Heart right ventricle (tissue), 16 donors: Measurements from ENCODE around the gene C9orf57. TPM values are rescaled to one million over a fixed set of nuclear protein-coding genes. Genes with fewer than 3 reads are reported as not detected.
"Not testable (repeated sequence)": the region's sequence is repeated elsewhere in the genome, so short reads cannot be mapped to it uniquely, and the experiment has no call there.

Experiments
- ATAC-seq, 8 donors: fragments of 200-7000 bp; cut with Tn5 transposase; one replicate each; pipeline ENCODE4 v1.9.1; 2020; ENCODE audit warnings: mild to moderate bottlenecking in 8 of 8, moderate library complexity in 8 of 8, moderate number of reproducible peaks in 1 of 8
- DNase-seq, 2 donors: peaks; one replicate each; pipeline ENCODE4 v3.0.0-alpha.2; 2020
- H3K27ac ChIP-seq, 10 donors: fragments of 200-600 bp; sonication (generic) in 2 of 10; one replicate each; pipeline versions ENCODE4 v1.5.0 to v1.8.0; 2020 to 2022; ENCODE audit warnings: mild to moderate bottlenecking in 3 of 10
- H3K27me3 ChIP-seq, 7 donors: fragments of 200-600 bp; one replicate each; pipeline ENCODE4 v1.8.0; 2021 to 2022; ENCODE audit warnings: mild to moderate bottlenecking in 2 of 7
- H3K36me3 ChIP-seq, 9 donors: fragments of 200-600 bp; sonication (generic) in 1 of 9; one replicate each; pipeline versions ENCODE4 v1.5.0 to v1.8.0; 2020 to 2022; ENCODE audit warnings: mild to moderate bottlenecking in 2 of 9
- H3K4me1 ChIP-seq, 9 donors: fragments of 200-600 bp; sonication (generic) in 1 of 9; one replicate each; pipeline versions ENCODE4 v1.5.0 to v1.8.0; 2020 to 2022; ENCODE audit warnings: mild to moderate bottlenecking in 4 of 9
- H3K4me3 ChIP-seq, 10 donors: fragments of 200-600 bp; sonication (generic) in 2 of 10; one replicate each; pipeline versions ENCODE4 v1.5.0 to v1.8.0; 2020 to 2022; ENCODE audit warnings: mild to moderate bottlenecking in 7 of 10, moderate library complexity in 2 of 10
- H3K9me3 ChIP-seq, 11 donors: fragments of 200-600 bp in 10 of 11; sonication (generic) in 2 of 11; one replicate each; pipeline versions ENCODE4 v1.5.0 to v1.8.0; 2013 to 2022; ENCODE audit warnings: mild to moderate bottlenecking in 2 of 11, control low read depth in 1 of 11, moderate library complexity in 1 of 11
- CTCF ChIP-seq, 9 donors: fragments of 200-600 bp; sonication (generic) in 2 of 9; IDR thresholded peaks; one replicate each; pipeline versions ENCODE4 v1.5.0 to v1.8.0; 2021 to 2022; ENCODE audit warnings: antibody characterized with exemption in 9 of 9, mild to moderate bottlenecking in 5 of 9, moderate library complexity in 1 of 9
- WGBS, 2 donors: extraction: QIAGEN DNeasy Blood & Tissue Kit; methylation state at CpG; one replicate each; pipeline ENCODE4 v1.1.7; 2013; ENCODE audit warnings: inconsistent platforms in 1 of 2; 5-methylcytosine and 5-hydroxymethylcytosine counted together
- intact Hi-C, 10 donors: fragments of 100-400 bp; cut with DNase I; formaldehyde crosslinking; loops; one replicate each; pipeline versions ENCODE4 v1.11.1 to v1.14.2; 2022
- polyA plus RNA-seq, 2 donors: library from polyadenylated mRNA; stranded (reverse); fragments of 200-250 nt; gene quantifications; one replicate each; pipeline ENCODE4 v1.2.3, GENCODE V29; 2013
- total RNA-seq, 10 donors: library from RNA; stranded (reverse); fragmentation: NEBNext Ultra II Directional in 3 of 10; extraction: Animal tissue kit (Norgen Biotek cat#: 25700) in 3 of 10; gene quantifications; one replicate each; pipeline versions ENCODE4 v1.2.1 to v1.2.4, GENCODE V29; 2021 to 2023
- donor health status: Arrhythmogenic right ventricular cardiomyopathy.
- donor health status: ischemic (EF 13 %, LVEDD 7.1; RV severe dilation, severe dysfunction).
- donor health status: healthy with polysubstance abuse.
- donor health status: DM: no; HTN: yes; CAD: no.
- donor health status: DM: no; HTN: no; CAD: no.
- donor health status: ischemic (EF 25% LVEDD 6.9; RV normal size, moderate dysfunction).
- donor health status: ischemic (EF 25% LVEDD 5.7; RV mildly dilated, moderate dysfunction).
- donor health status: healthy.
- donor health status: DM: yes; HTN: yes; CAD: no.
- donor health status: Ischemic cardiomyopathy.
- donor health status: ischemic (EF 35%, LVEDD 5.7; RV mildly dilated, moderate dysfunction).
- donor health status: nonischemic (EF 11% LVEDD 7.7; RV severe dilation, severe dysfunction).
- donor health status: DM: yes; HTN: yes; CAD: no.
- donor health status: PGD.
- donor health status: ischemic (EF 29% LVEDD 5.4; RV normal size, mild dysfunction).
- donor health status: nonischemic (EF 23%, LVEDD 6.1; RV moderate dilation, normal function).

The C9orf57 gene
- total and polyA plus RNA-seq, 12 donors, result not detected

GRCh38 chr9:72082536-72082935, 22.1 kb upstream of the C9orf57 start:
- no peak for TF ChIP-seq CTCF (IDR thresholded peaks at IDR 0.05)
- intact Hi-C loops, result no loop called here
- no peak for ATAC-seq
- Histone ChIP-seq H3K36me3 (no peaks in the 10 kb centered on the region), H3K4me1 (no peaks in the 10 kb centered on the region), H3K4me3 (no peak overlapping the region), H3K27ac (no peak overlapping the region), H3K9me3 (peaks cover 0 to 8% (median 0%) of the 10 kb centered on the region in 11 donors), H3K27me3 (no peaks in the 10 kb centered on the region)
- 70 to 89% methylated on average over 2 of the region's 2 CpGs for WGBS, 2 donors
- DNase-seq, result no peak

- DNase-seq, intact Hi-C loops, H3K36me3 ChIP-seq, ATAC-seq, H3K27ac ChIP-seq, H3K4me1 ChIP-seq, H3K27me3 ChIP-seq, H3K4me3 ChIP-seq: not testable (repeated sequence)
- 82 to 85% methylated on average over 2 of the region's 2 CpGs for WGBS, 2 donors
- H3K9me3 ChIP-seq, result peaks cover 0 to 35% (median 0%) of the 10 kb centered on the region in 11 donors
Measured at GRCh38 chr9:72074666-72075065, 14.3 kb upstream of the C9orf57 start.

- 66 to 83% methylated on average over 7 of the region's 7 CpGs for WGBS, 2 donors
- ATAC-seq, result no peak
Measured at GRCh38 chr9:72065076-72065475, 4.7 kb upstream of the C9orf57 start.

GRCh38 chr9:72052122-72052521, 8.3 kb downstream of the C9orf57 start:
- no peak overlapping the region for H3K27ac ChIP-seq
- no peak for TF ChIP-seq CTCF (IDR thresholded peaks at IDR 0.05)
- 82 to 88% methylated on average over 3 of the region's 3 CpGs for WGBS, 2 donors
- DNase-seq, result no peak
- H3K4me1 ChIP-seq, result no peaks in the 10 kb centered on the region
- H3K27me3 ChIP-seq, result peaks cover 0 to 4% (median 0%) of the 10 kb centered on the region in 7 donors
- intact Hi-C loops, result no loop called here
- H3K36me3 ChIP-seq, result no peaks in the 10 kb centered on the region
- no peaks in the 10 kb centered on the region for H3K9me3 ChIP-seq
- H3K4me3 ChIP-seq, result no peak overlapping the region
- ATAC-seq, result no peak

More at GRCh38 chr9:72065076-72065475, 4.7 kb upstream of the C9orf57 start:
- H3K27ac ChIP-seq, result no peak overlapping the region
- no peaks in the 10 kb centered on the region for H3K36me3 ChIP-seq
- intact Hi-C loops, result no loop called here
- no peak for TF ChIP-seq CTCF (IDR thresholded peaks at IDR 0.05)
- H3K27me3 ChIP-seq, result no peaks in the 10 kb centered on the region
- peaks cover 0 to 8% (median 0%) of the 10 kb centered on the region in 11 donors for H3K9me3 ChIP-seq
- no peak overlapping the region for H3K4me3 ChIP-seq
- no peaks in the 10 kb centered on the region for H3K4me1 ChIP-seq
- DNase-seq, result no peak

- Histone ChIP-seq H3K9me3 (no peaks in the 10 kb centered on the region), H3K36me3 (no peaks in the 10 kb centered on the region), H3K27ac (no peak overlapping the region), H3K4me3 (no peak overlapping the region), H3K27me3 (peaks cover 0 to 4% (median 0%) of the 10 kb centered on the region in 7 donors), H3K4me1 (no peaks in the 10 kb centered on the region)
- DNase-seq (no peak), ATAC-seq (no peak)
- TF ChIP-seq CTCF (IDR thresholded peaks at IDR 0.05), result no peak
- 72 to 74% methylated on average over 10 of the region's 10 CpGs for WGBS, 2 donors
- intact Hi-C loops, result loop anchor here in 4 of 10 donors (5.0 to 10.0 kb wide), 4 partner anchors 536 to 953 kb away; no protein-coding TSS in a partner anchor
Measured at GRCh38 chr9:72048850-72049249, 11.6 kb downstream of the C9orf57 start.
